Spinal cord (tissue), 10 donors: ENCODE measurements around the gene KLF7. TPM values are rescaled to one million over a fixed set of nuclear protein-coding genes. Genes with fewer than 3 reads are reported as not detected.

Source experiments
- DNase-seq, 6 donors: peaks; one replicate each; pipeline versions ENCODE4 v3.0.0 to v3.0.0-alpha.2; 2013 to 2015; ENCODE audit warnings: low spot score in 6 of 6, low read depth in 4 of 6
- H3K27ac ChIP-seq: one replicate; pipeline ENCODE4 v1.5.1; 2013; ENCODE audit warnings: low read depth, low read length, control low read depth
- H3K27me3 ChIP-seq: one replicate; pipeline ENCODE4 v1.6.1; 2013; ENCODE audit warnings: low read length; ENCODE audit not compliant: control insufficient read depth, insufficient read depth
- H3K36me3 ChIP-seq: one replicate; pipeline ENCODE4 v1.6.1; 2013; ENCODE audit warnings: low read length; ENCODE audit not compliant: control insufficient read depth, insufficient read depth
- H3K4me1 ChIP-seq: one replicate; pipeline ENCODE4 v1.6.1; 2013; ENCODE audit warnings: low read length; ENCODE audit not compliant: control insufficient read depth, insufficient read depth
- H3K4me3 ChIP-seq: one replicate; pipeline ENCODE4 v1.5.1; 2013; ENCODE audit warnings: low read depth, low read length, control low read depth
- H3K9me3 ChIP-seq: one replicate; pipeline ENCODE4 v1.6.1; 2013; ENCODE audit warnings: low read length; ENCODE audit not compliant: control insufficient read depth, insufficient read depth
- WGBS: methylation state at CpG from one replicate; pipeline ENCODE4 v1.1.5; 2013; ENCODE audit warnings: missing lambda C conversion rate; ENCODE audit not compliant: insufficient coverage; 5-methylcytosine and 5-hydroxymethylcytosine counted together
- polyA plus RNA-seq, 2 donors: library from polyadenylated mRNA; unstranded; fragments of 120-200 nt; gene quantifications; one replicate each; pipeline ENCODE4 v1.2.1, GENCODE V29; 2013; ENCODE audit not compliant: insufficient read length in 2 of 2
- total RNA-seq, 2 donors: library from RNA; depleted of rRNA in 1 of 2; stranded (reverse); fragments of 120-200 nt in 1 of 2; fragments of >200 nt in 1 of 2; gene quantifications; one replicate each; pipeline versions ENCODE4 v1.2.3 to v1.2.4, GENCODE V29; 2013 to 2014
- donor health status: healthy.

The KLF7 gene
- total and polyA plus RNA-seq, 4 donors: 18.2 to 30.0 (median 26.3) TPM

DNA sequence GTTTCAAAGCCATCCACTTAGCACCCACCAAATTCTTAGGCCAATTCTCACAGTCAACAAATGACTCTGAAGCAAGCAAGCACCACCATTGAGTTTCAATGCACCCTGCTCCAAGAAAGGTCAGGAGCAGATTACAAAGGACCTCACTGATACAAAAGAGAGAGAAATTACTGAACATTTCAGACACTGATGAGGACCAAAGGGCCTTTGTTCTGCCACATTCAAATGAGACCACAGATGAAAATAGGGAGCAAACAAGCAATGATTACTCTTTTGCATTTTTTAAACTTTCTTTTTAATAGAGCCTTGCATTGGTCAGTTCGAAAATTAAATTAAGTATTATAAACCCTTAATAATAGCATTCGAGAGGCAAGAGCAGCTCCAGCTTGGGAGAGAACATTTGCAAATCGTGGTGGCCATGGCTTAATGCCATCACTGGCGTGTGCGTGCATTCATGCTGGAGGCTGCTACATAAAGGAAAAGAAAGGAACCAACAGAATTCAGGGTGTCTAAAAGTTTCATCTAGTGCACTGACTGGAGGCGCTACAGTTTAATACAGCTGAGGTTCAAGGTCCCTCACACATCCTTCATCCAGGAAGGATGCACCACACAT lies 87.5 kb downstream of the KLF7 start:
- peaks cover 5% of the 10 kb centered on the region for H3K36me3 ChIP-seq
- peak in 2 of 6 donors; percentile 37 to 55 for DNase-seq
- H3K27me3 ChIP-seq: no peaks in the 10 kb centered on the region
- peaks cover 11% of the 10 kb centered on the region for H3K4me1 ChIP-seq
- whole genome bisulfite sequencing: no CpG with 5 or more reads among the region's 6 CpGs
- no peaks in the 10 kb centered on the region for H3K9me3 ChIP-seq
- H3K4me3 ChIP-seq: no peak overlapping the region
- H3K27ac ChIP-seq: no peak overlapping the region

DNA sequence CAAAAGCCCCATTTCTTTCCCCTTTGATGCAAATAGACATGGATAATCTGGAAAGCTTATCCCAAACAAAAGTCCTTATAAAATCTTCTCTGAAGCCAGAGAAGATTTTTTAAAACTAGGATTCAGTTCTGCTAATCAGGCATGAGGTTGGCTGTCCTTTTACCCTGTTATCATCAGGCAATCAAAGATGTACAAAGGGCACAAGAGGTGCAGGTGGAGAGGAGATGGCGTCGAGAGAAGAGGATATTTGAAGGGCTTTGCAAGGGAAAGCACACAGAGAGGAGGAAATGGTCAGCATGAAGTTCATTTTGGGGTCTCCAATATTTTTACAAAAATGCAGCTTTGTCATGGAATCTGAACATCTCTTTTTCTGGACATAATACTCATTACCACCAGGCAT lies 88.5 kb downstream of the KLF7 start:
- 90% methylated on average over 2 of the region's 2 CpGs for WGBS
- peaks cover 5% of the 10 kb centered on the region for H3K36me3 ChIP-seq

GRCh38 chr2:207075456-207075855 lies 90.3 kb downstream of the KLF7 start:
- peaks cover 2% of the 10 kb centered on the region for H3K36me3 ChIP-seq
- H3K4me1 ChIP-seq: peaks cover 11% of the 10 kb centered on the region
- no peaks in the 10 kb centered on the region for H3K9me3 ChIP-seq
- DNase-seq: no peak
- no peaks in the 10 kb centered on the region for H3K27me3 ChIP-seq
- no peak overlapping the region for H3K27ac ChIP-seq
- 96% methylated on average over 3 of the region's 6 CpGs for WGBS
- H3K4me3 ChIP-seq: no peak overlapping the region

More for the DNA sequence above, 88.5 kb downstream of the KLF7 start:
- H3K27ac ChIP-seq: no peak overlapping the region
- peaks cover 11% of the 10 kb centered on the region for H3K4me1 ChIP-seq
- no peaks in the 10 kb centered on the region for H3K9me3 ChIP-seq
- H3K4me3 ChIP-seq: no peak overlapping the region
- no peaks in the 10 kb centered on the region for H3K27me3 ChIP-seq
- no peak for DNase-seq

DNA sequence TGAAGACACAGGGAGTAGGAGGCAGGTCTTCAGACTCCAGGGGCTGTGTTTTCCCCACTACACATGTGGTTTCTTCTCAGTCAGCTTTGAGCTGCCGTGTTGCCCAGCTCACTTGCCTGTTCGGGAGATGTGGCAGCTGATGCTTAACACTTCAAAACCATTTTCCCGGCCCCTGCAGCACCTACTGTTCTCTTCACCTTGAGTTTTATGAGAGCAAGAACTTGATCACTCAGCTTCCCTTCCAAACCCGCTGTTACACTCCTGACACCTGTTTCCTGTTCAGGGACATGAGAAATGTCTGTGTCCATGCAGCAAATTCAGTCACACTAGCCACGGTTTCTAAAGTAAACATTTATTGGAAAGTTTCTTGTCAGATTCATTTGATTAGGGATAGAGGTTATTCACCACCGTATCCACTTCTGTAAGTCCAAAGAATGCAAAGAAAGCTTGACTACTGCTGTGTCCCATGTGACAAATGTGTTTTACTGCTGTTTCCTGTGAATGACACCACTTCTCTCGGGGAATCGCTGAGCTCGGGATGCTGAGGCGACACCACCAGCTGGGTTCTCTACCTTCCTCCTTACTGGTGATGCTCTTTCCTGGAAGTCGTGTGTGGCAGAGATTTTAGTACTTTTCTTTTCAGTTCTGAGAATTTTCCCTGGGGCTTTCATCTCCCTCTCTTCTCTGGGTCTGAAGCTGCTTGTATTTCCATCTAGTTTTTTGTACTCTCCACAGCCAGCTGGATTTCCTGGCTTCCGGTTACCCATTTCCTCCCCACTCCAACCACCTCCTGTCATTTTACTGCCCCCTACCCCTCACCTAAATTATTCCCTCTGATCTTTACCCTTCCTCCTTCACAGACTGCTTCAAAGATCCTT lies 91.7 kb downstream of the KLF7 start:
- Histone ChIP-seq H3K27me3 (no peaks in the 10 kb centered on the region), H3K4me1 (peaks cover 11% of the 10 kb centered on the region), H3K9me3 (no peaks in the 10 kb centered on the region), H3K36me3 (no peaks in the 10 kb centered on the region), H3K4me3 (no peak overlapping the region), H3K27ac (peak overlapping the region; percentile 26)
- 11% methylated on average over 8 of the region's 12 CpGs for WGBS
- DNase-seq: peak in 1 of 6 donors; percentile 40

DNA sequence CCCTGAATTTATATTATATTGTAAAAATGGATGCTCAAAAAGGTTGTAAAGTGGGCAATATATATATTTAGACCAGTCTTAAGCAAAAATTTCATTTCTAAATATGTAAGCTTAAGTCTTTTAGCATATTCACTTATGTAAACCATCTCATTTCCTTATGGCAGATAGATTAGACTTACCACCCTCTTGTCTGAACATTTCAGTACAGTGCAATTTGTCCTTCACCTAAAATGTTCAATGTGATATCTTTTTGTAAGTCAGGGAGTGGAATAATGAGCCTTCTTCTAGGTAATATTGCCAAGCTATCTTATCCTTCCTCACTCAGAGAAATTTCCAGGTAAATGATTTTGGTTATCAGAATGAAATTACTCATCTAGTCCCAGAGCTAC lies 92.3 kb downstream of the KLF7 start:
- no peaks in the 10 kb centered on the region for H3K27me3 ChIP-seq
- no peaks in the 10 kb centered on the region for H3K36me3 ChIP-seq
- H3K4me3 ChIP-seq: no peak overlapping the region
- H3K9me3 ChIP-seq: no peaks in the 10 kb centered on the region
- H3K27ac ChIP-seq: peak overlapping the region; percentile 11
- no peak for DNase-seq
- peaks cover 11% of the 10 kb centered on the region for H3K4me1 ChIP-seq

DNA sequence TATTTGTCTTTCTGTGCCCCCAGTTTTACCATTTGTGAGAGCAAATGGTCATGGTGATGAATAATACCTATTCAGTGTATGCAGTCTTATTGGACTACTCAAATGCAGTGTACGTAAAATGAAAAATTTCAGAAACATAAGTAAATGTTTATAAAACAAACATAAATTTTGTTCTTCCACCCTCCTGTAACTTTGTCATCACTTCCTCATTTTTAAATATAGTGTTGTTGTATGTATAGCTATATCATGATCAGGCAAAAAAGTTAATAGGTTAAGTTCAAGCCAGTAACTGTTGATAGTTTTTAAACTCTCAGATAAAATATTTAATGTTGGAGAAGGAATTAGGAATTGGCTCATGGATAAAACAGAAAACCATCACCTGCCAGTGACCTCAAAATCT lies 93.2 kb downstream of the KLF7 start:
- H3K27ac ChIP-seq: no peak overlapping the region

DNA sequence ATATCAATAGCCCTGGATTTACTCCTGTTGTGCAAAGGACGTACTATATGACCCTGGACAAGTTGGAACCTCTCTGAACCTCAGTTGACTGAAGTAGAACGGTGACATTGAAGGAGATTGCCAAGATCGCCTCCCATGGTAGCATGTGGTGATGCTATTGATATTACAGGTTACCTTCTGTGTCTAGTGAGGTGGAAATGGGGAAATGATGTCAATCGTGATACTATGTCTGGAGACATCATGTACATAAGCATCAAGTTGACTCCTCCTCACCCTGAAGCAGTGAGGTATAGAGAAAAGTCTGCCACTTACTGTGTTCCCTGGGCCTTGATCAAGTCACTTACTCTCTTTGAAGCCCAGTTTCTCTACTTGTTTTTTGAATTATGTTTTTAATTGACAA lies 93.9 kb downstream of the KLF7 start:
- no peak for DNase-seq
- H3K36me3 ChIP-seq: no peaks in the 10 kb centered on the region
- no peak overlapping the region for H3K27ac ChIP-seq
- peaks cover 13% of the 10 kb centered on the region for H3K4me1 ChIP-seq
- no peaks in the 10 kb centered on the region for H3K27me3 ChIP-seq
- H3K9me3 ChIP-seq: no peaks in the 10 kb centered on the region
- H3K4me3 ChIP-seq: no peak overlapping the region
- 71% methylated on average over 3 of the region's 4 CpGs for WGBS

More for the DNA sequence above, 93.2 kb downstream of the KLF7 start:
- no peaks in the 10 kb centered on the region for H3K9me3 ChIP-seq
- no peaks in the 10 kb centered on the region for H3K27me3 ChIP-seq
- H3K4me3 ChIP-seq: no peak overlapping the region
- H3K36me3 ChIP-seq: no peaks in the 10 kb centered on the region
- no CpG with 5 or more reads among the region's 1 CpG for WGBS
- no peak for DNase-seq
- peaks cover 11% of the 10 kb centered on the region for H3K4me1 ChIP-seq

- Histone ChIP-seq H3K36me3 (no peaks in the 10 kb centered on the region), H3K27ac (no peak overlapping the region), H3K4me3 (no peak overlapping the region), H3K27me3 (no peaks in the 10 kb centered on the region), H3K9me3 (no peaks in the 10 kb centered on the region), H3K4me1 (peaks cover 5% of the 10 kb centered on the region)
- DNase-seq: peak in 1 of 6 donors; percentile 54
- WGBS: 46% methylated on average over 3 of the region's 5 CpGs
These were observed 98.3 kb downstream of the KLF7 start for GRCh38 chr2:207067473-207067872.

- H3K27ac ChIP-seq: no peak overlapping the region
- WGBS: 0% methylated on average over 1 of the region's 3 CpGs
These were observed 98.8 kb downstream of the KLF7 start for GRCh38 chr2:207066791-207067460.

More at GRCh38 chr2:207066791-207067460, 98.8 kb downstream of the KLF7 start:
- Histone ChIP-seq H3K36me3 (no peaks in the 10 kb centered on the region), H3K4me1 (peaks cover 5% of the 10 kb centered on the region), H3K4me3 (no peak overlapping the region), H3K9me3 (no peaks in the 10 kb centered on the region), H3K27me3 (no peaks in the 10 kb centered on the region)
- DNase-seq: peak in 2 of 6 donors; percentile 82 to 84
